Transverse colon (tissue), 4 donors: Measurements from ENCODE around the gene CLDN9. TPM values are rescaled to one million over a fixed set of nuclear protein-coding genes. Genes with fewer than 3 reads are reported as not detected.

Experiments
- DNase-seq: peaks from one replicate; pipeline ENCODE4 v3.0.0-alpha.2; 2019
- H3K27ac ChIP-seq, 4 donors: fragments of 200-600 bp; sonication (generic); 2 replicates each; pipeline ENCODE4 v1.5.1; 2016 to 2018; ENCODE audit warnings: inconsistent platforms in 4 of 4
- H3K27me3 ChIP-seq: fragments of 200-600 bp; sonication (generic); 2 replicates; pipeline ENCODE4 v1.5.1; 2017; ENCODE audit warnings: inconsistent platforms
- H3K36me3 ChIP-seq, 4 donors: fragments of 200-600 bp; sonication (generic); 2 replicates each; pipeline ENCODE4 v1.5.1; 2017 to 2019; ENCODE audit warnings: inconsistent platforms in 4 of 4
- H3K4me1 ChIP-seq, 4 donors: fragments of 200-600 bp; sonication (generic); 2 replicates each; pipeline ENCODE4 v1.5.1; 2017 to 2020; ENCODE audit warnings: inconsistent platforms in 4 of 4
- H3K4me3 ChIP-seq, 4 donors: fragments of 200-600 bp; sonication (generic); 1 replicate in 1 of 4; 2 replicates in 3 of 4; pipeline versions ENCODE4 v1.5.1 to v1.6.1; 2017 to 2019; ENCODE audit warnings: inconsistent platforms in 4 of 4
- H3K9me3 ChIP-seq, 2 donors: fragments of 200-600 bp; sonication (generic); 2 replicates each; pipeline ENCODE4 v1.5.1; 2017 to 2019; ENCODE audit warnings: inconsistent platforms in 2 of 2
- EP300 ChIP-seq: sonication (generic); formaldehyde crosslinking; IDR thresholded peaks from one replicate; pipeline ENCODE4 v1.6.1; 2017; ENCODE audit warnings: antibody characterized with exemption, low read depth
- POLR2A ChIP-seq: fragments of 450-650 bp; IDR thresholded peaks from one replicate; pipeline ENCODE4 v1.6.1; 2016; ENCODE audit warnings: antibody characterized with exemption, mild to moderate bottlenecking, moderate library complexity
- POLR2AphosphoS5 ChIP-seq, 3 donors: sonication (generic); formaldehyde crosslinking; IDR thresholded peaks; one replicate each; pipeline ENCODE4 v1.6.1; 2016; ENCODE audit warnings: antibody characterized with exemption in 3 of 3
- WGBS, 2 donors: methylation state at CpG; one replicate each; pipeline ENCODE4 v1.1.5; 2018; ENCODE audit warnings: low coverage in 1 of 2; 5-methylcytosine and 5-hydroxymethylcytosine counted together
- in situ Hi-C, 4 donors: fragments of 200-750 bp; cut with MboI; loops; one replicate each; pipeline versions ENCODE4 v1.15.0 to v1.15.1; 2017; ENCODE audit warnings: low sequenced_read_pairs in 3 of 4, low pct_ligation_motif_present in 1 of 4, low pct_unique_long_range_greater_than_20kb in 1 of 4
- intact Hi-C: fragments of 100-400 bp; cut with DNase I; formaldehyde crosslinking; loops from one replicate; pipeline ENCODE4 v1.15.1; 2023; ENCODE audit warnings: low total_unique reads
- total RNA-seq, 4 donors: library from RNA; depleted of rRNA; stranded (reverse); fragments of >200 nt; gene quantifications; one replicate each; pipeline ENCODE4 v1.1.0, GENCODE V29; 2016
- TF ChIP-seq, protein P1 (sequence below), 5 experiments: fragments of 200-600 bp in 3 of 5; fragments of 450-650 bp in 2 of 5; sonication (generic) in 3 of 5; IDR thresholded peaks; 1 replicate in 2 of 5; 2 replicates in 3 of 5; pipeline ENCODE4 v1.5.1; 2016 to 2017; ENCODE audit warnings: antibody characterized with exemption in 5 of 5, inconsistent platforms in 3 of 5, mild to moderate bottlenecking in 2 of 5, moderate library complexity in 1 of 5

The CLDN9 gene
- total RNA-seq, 4 donors from 2014 or later: 0.55 to 1.1 TPM; not detected in 2

- H3K4me3 ChIP-seq: no peak overlapping the region
- no peak overlapping the region for H3K27ac ChIP-seq
- in situ Hi-C loops (no loop called here), intact Hi-C loops (no loop called here)
- no peaks in the 10 kb centered on the region for H3K36me3 ChIP-seq
- no peaks in the 10 kb centered on the region for H3K9me3 ChIP-seq
- TF ChIP-seq POLR2AphosphoS5 (IDR thresholded peaks at IDR 0.05): no peak
- no peak for TF ChIP-seq POLR2A
- no peak for TF ChIP-seq EP300
- TF ChIP-seq, protein P1, sequence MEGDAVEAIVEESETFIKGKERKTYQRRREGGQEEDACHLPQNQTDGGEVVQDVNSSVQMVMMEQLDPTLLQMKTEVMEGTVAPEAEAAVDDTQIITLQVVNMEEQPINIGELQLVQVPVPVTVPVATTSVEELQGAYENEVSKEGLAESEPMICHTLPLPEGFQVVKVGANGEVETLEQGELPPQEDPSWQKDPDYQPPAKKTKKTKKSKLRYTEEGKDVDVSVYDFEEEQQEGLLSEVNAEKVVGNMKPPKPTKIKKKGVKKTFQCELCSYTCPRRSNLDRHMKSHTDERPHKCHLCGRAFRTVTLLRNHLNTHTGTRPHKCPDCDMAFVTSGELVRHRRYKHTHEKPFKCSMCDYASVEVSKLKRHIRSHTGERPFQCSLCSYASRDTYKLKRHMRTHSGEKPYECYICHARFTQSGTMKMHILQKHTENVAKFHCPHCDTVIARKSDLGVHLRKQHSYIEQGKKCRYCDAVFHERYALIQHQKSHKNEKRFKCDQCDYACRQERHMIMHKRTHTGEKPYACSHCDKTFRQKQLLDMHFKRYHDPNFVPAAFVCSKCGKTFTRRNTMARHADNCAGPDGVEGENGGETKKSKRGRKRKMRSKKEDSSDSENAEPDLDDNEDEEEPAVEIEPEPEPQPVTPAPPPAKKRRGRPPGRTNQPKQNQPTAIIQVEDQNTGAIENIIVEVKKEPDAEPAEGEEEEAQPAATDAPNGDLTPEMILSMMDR (IDR thresholded peaks at IDR 0.05): no peak
- WGBS, 2 donors: 77 to 80% methylated on average over 1 to 9 of the region's 9 CpGs
- peaks cover 5% of the 10 kb centered on the region for H3K27me3 ChIP-seq
- H3K4me1 ChIP-seq: peaks cover 0 to 19% (median 13%) of the 10 kb centered on the region in 4 donors
- no peak for DNase-seq
Observed at GRCh38 chr16:2985462-2985861, 27.3 kb upstream of the CLDN9 start.

DNA sequence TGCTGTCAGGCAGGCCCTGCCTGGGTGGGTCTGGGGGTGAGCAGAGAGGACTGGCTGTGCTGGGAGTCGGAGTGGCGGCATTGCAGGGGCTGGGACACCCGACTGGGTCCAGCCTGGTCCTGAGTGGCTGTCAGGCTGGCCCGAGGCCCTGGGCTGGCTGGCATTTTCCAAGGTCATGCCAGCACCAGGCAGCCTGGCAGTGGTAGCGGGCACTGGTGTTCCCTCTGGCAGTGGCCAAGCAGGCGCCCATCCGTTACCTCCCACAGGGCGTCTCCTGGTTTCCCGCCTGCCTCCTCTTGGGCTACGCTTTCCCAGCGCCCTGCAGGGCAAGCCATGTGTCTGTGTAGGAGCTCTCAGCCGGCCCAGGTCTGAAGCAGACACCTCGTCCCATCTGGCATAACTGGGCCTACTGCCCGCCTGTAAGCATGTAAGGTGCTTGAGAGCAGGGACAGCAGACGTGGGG lies 26.8 kb upstream of the CLDN9 start:
- H3K36me3 ChIP-seq: no peaks in the 10 kb centered on the region
- H3K4me3 ChIP-seq: no peak overlapping the region
- peaks cover 0 to 21% (median 12%) of the 10 kb centered on the region in 4 donors for H3K4me1 ChIP-seq
- no peak for DNase-seq
- H3K27ac ChIP-seq: no peak overlapping the region
- H3K9me3 ChIP-seq: no peaks in the 10 kb centered on the region
- in situ Hi-C loops: no loop called here
- TF ChIP-seq EP300 (no peak), POLR2AphosphoS5 (IDR thresholded peaks at IDR 0.05) (no peak), POLR2A (no peak)
- TF ChIP-seq, protein P1 (IDR thresholded peaks at IDR 0.05): no peak
- H3K27me3 ChIP-seq: peaks cover 5% of the 10 kb centered on the region
- intact Hi-C loops: no loop called here
- 84% methylated on average over 13 of the region's 15 CpGs; no CpG with 5 or more reads in 1 of the 2 donors for WGBS, 2 donors

DNA sequence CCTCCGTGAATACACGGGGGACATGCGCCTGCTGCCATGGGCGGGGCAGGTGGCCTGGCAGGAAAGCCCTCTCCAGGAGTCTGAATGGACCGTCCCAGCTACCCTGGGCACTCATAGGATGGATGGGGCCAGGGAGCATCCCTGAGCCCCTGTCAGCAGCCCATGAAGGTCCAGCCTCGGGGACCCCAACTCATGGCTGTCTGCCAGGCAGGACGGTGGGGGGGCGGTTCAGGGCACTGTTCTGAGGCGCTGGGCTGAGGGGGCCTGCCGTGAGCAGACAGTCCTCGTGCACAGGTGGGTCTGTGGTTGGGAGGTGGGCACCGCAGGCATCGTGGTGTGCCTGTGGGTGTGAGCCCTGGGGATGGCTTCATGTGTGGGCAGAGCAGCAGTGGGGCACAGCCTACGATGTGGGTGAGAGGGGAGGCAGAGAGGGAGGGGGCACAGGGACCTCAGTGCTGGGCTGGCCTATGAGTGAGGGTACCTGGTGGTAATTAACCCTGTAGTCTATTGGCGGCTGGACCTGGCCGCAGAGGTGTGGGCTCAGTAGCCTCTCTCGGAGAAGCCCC lies 26.0 kb upstream of the CLDN9 start:
- Histone ChIP-seq H3K4me3 (no peak overlapping the region), H3K9me3 (no peaks in the 10 kb centered on the region), H3K36me3 (no peaks in the 10 kb centered on the region), H3K27me3 (peaks cover 5% of the 10 kb centered on the region), H3K27ac (no peak overlapping the region), H3K4me1 (peaks cover 0 to 17% (median 11%) of the 10 kb centered on the region in 4 donors)
- DNase-seq: no peak
- intact Hi-C loops: no loop called here
- WGBS, 2 donors: 76% methylated on average over 14 of the region's 17 CpGs; no CpG with 5 or more reads in 1 of the 2 donors
- TF ChIP-seq POLR2A: no peak
- no peak for TF ChIP-seq POLR2AphosphoS5 (IDR thresholded peaks at IDR 0.05)
- no peak for TF ChIP-seq EP300
- TF ChIP-seq, protein P1 (IDR thresholded peaks at IDR 0.05): no peak
- in situ Hi-C loops: no loop called here

- DNase-seq: no peak
- intact Hi-C loops (no loop called here), in situ Hi-C loops (no loop called here)
- H3K4me1 ChIP-seq: peaks cover 0 to 17% (median 11%) of the 10 kb centered on the region in 4 donors
- H3K36me3 ChIP-seq: no peaks in the 10 kb centered on the region
- no peak overlapping the region for H3K4me3 ChIP-seq
- H3K27ac ChIP-seq: no peak overlapping the region
- no peak for TF ChIP-seq POLR2AphosphoS5 (IDR thresholded peaks at IDR 0.05)
- no peak for TF ChIP-seq EP300
- TF ChIP-seq, protein P1 (IDR thresholded peaks at IDR 0.05): no peak
- no peak for TF ChIP-seq POLR2A
- 83% methylated on average over 9 of the region's 9 CpGs; no CpG with 5 or more reads in 1 of the 2 donors for WGBS, 2 donors
- peaks cover 5% of the 10 kb centered on the region for H3K27me3 ChIP-seq
- H3K9me3 ChIP-seq: no peaks in the 10 kb centered on the region
Observed at GRCh38 chr16:2987286-2987685, 25.4 kb upstream of the CLDN9 start.
